Retina (tissue), 1 donor: Measurements from ENCODE around the gene DISC1.
"Not testable (repeated sequence)": the region's sequence is repeated elsewhere in the genome, so short reads cannot be mapped to it uniquely, and the experiment has no call there.

Source experiments
- DNase-seq: peaks from one replicate; pipeline ENCODE4 v3.0.0-alpha.2; 2016

The DISC1 gene

DNA sequence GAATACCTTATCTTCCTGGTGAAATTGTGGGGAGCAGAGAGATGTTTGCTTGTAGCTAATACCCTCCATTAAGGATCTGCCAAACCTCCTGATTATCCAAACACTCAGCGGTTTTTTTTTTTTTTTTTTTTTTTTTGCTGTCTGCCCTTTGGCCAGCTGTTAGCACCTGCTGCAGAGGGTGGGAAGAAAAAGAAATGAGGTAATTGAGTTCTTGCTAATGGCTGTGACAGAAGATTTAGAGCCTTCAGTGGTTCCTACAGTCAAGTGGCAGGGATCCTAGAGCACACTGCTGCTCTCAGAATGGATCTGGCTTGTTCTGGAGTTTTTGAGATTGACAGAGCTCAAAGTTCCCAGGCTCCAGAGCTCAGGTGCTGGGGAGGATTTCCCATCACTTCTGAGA lies 342.5 kb downstream of the DISC1 start:
- DNase-seq: no peak

DNA sequence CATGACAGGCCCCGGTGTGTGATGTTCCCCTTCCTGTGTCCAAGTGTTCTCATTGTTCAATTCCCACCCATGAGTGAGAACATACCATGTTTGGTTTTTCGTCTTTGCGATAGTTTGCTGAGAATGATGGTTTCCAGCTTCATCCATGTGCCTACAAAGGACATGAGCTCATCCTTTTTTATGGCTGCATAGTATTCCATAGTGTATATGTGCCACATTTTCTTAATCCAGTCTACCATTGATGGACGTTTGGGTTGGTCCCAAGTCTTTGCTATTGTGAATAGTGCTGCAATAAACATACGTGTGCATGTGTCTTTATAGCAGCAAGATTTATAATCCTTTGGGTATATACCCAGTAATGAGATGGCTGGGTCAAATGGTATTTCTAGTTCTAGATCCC lies 343.2 kb downstream of the DISC1 start:
- not testable (repeated sequence) for DNase-seq

DNA sequence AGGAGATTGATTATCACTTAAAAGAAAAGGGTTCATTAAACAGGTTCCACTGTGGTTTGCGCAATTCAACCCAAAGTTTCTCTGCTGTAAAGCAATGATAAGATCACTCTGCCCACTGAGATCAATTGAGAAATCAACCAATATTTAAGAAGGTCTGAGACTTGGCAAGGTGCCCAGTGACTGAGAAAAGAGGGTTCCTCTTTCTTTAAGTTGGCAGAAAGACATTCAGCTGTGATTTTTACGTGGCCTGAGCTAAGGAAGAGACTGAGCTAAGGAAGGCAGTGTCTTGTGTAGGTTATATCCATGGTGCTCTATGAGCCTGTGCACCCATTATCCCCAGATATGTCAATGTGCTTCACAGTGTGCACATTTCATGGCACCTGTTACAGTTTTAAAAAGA lies 344.1 kb downstream of the DISC1 start:
- no peak for DNase-seq

DNA sequence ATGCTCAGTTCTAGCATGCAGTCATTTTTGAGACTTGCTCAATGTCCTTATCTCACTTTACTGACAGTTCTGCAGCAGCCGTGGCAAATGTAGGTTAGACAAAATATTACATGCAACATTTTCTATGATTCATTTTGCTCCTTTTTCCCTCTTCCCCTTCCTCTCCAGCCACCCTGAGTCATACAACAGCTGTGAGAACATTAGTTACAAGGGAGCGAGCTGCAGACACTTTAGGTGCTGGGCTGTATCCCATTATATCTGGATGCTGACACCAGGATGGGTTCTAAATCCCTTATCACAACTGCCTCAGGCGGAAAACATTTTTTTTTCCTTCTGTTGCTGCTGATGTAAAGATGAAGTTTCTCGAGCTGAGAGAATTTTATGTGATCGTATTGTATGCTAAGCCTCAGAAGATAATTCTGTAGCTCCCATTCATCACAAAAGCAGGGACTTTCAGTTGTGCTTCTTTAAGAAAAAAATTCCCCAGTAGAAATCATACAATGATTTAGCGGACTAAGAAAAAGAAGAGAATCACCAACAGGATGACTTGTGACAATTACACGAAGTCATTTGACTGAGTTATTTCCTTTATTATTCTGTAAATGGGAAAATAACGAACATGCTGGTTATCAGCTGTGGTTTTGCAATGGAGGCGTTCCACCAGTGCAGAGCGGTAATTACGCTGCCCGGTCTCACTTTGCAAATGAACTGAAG lies 345.0 kb downstream of the DISC1 start:
- peak; percentile 35 for DNase-seq

DNA sequence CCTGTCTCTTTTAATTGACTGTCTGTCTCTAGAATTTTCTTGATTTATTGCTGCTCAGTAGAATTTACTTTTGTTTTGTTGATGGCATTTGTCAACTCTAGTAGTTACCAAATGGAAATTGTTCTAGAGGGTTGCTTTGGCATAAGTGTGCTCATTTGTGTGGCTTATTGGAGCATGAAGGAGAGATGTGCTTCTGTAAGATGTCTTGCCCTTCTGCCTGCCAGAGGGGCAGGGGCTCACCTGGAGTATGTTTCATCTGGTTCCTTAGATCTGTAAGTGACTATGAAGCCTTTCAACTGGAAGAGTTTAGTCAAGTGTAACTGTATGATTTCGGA lies 345.5 kb downstream of the DISC1 start:
- no peak for DNase-seq

DNA sequence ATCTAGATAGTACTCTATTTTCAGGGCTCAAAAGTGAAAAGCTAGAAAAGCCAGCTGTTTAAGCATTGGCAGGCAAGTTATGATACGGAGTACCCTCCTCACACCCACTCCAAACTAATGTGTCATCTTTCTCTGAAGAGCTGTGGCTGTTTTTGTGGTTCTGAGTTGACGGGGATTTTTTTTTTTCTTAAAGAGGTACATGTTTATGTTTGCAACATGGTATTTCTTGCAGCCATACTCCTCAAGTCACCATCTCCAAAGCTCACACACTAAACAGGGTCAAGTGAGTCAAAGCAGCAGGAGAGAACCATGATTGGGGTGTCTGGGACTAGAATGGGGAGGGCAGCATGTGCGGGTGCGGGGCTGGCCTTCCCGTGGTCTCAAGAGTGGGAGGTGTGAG lies 347.2 kb downstream of the DISC1 start:
- no peak for DNase-seq

DNA sequence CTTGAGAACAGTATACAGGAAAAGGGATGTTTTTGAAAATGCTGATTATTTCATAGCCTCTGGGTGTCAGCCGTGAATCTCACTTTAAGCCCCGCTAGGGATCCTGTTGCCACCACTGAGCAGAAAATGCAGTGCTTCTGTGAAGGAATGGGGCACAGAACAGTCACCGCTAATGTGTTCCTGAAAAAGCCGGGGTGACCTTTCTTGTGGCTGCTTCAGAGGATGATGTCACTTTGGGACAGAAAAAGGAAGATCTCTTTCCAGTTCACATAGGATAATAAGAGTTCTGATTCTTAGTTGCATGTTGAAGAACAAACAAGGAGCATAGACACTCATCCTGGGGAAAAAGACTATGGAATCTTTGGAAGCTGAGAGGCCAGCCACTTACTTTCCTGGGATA lies 349.6 kb downstream of the DISC1 start:
- no peak for DNase-seq

DNA sequence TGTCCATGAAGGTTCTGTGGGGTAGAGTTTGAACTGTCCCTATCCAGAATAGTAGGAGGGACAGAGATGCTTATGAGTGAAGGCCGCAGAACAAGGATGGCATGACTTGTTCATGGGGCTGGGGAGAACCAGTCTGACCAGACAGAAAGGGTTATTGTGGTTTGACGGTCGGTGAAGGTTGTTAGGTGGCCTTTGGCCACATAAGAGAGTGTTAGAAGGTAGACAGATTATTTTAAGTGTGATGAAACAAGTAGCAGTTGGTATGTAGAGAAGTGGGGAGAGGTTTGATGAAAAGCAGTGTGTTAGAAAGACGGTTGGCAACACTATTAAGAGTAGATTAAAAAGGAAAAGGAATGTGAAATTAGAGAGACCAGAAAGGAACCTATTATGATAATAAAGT lies 355.1 kb downstream of the DISC1 start:
- DNase-seq: no peak

DNA sequence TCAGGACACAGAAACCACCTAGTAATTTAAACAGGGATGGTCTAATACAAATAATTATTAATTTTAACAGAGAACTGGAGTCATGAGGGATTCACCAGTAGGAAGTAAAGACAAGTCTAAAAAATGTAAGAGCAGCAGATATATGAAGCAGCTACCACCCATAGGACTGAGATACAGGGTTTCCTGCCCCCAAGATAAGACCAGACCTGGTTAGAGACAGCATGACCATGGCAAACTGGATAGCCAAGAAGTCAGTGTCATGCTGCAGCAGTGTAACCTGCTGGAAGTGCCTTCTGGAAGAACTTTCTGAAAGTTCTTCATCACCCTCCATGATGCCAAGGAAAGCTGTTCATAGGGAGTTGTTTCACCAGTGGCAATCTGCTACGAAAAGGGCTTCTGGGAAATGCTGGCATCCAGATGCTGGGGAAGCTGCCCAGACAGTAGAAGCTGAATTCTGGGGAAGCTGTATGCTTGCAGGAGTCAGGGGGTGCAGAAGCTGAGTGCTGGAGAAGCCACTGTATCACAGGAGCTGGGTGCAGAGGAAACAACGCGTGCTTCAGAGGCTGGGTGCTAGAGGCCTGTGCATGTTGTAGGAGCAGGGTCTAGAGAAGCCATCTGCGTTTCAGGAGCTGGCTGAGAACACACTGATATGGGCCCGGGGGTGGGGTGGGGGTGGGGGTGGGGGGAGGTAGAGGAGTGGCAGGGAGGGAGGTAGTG lies 356.4 kb downstream of the DISC1 start:
- no peak for DNase-seq

DNA sequence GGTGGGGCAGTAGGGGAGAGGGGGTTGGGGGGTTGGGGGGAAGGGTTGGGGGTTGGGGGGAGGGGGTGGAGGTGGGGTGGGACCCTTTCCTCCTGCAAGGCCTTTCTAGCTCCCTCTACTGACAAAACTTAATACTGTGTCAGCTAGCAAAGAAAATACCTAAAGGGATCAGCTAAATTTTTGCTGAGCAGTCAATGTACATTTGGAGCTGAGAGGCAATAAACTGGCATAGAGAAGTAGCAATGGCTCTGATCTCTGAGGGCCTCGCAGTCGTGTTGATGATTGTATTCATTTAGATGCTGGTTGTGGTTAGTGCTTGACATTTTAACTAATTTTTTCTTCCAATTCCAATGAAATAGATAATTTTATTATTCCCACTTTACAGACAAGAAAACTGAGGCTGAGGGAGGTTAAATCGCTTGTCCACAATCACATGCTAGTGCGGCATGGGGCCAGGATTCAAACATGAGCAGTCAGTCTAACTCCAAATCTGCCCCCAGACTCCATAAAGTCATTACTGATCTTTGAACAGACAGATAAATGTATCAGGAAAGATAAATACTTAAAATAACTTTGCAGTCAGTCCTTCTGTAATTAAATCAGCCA lies 357.1 kb downstream of the DISC1 start:
- DNase-seq: no peak

DNA sequence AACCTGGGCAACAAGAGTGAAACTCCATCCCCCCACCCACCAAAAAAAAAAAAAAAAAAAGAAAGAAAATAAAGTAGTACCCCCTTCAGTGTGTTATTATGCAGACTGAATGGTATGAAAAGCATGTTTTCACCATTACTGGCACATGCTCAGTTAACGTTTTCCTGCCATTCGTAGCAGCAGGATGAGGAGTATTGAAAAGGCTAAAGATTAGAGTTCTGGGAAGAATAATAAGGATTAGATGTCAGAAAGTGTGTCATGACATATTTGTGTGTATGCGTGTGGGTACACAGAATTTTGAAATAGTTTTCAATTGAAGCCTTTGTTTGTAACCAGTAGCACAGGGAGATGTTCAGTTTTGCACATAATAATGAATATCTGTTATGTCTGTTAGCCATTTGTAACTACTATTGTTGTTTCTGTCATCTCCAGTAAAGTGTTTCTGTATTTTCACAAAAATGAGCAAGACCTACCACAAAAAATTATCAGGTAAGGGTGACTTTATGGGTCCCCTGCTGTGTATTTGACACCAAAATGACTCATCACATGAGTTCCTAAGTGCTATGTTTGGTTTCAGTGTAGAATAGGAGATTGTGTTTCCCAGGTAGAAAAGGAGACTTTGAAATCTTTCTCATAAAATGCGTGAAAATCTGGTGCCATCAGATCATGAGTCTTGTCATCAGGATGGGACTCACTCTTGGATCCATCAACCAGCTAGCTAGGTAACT lies 358.9 kb downstream of the DISC1 start:
- no peak for DNase-seq

DNA sequence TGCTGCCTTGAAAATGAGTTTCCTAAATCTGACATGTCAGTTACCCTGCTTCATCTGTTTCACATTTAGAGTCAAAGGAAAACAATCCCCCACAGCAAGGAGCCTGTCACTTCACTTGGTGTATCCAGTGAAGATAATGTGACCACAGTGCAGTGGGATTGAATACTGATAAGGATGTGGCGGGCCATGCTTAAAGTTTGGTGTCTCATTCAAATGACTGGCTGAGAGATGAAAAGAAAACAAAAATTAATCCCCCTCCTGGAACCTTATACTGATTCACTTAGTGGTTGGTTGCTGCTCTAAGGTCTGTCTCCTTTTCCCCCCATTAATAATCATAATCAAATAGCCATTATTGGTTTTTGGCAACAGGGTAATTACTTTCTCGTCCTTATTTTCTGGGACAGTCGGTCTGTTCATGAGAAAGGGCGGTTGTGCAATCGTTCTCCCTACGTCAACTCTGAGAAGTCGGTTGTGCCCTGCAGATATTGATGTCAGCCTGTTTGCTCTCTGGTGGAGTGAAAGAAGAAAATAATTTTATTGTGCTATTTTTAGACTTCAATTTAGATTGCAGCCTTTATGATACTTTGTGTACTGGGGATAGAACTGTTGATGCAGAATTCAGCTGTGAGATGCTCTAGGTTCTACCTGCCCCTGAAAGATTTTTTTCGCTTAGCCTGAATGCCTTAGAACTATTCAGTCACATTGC lies 360.2 kb downstream of the DISC1 start:
- DNase-seq: peak; percentile 9

DNA sequence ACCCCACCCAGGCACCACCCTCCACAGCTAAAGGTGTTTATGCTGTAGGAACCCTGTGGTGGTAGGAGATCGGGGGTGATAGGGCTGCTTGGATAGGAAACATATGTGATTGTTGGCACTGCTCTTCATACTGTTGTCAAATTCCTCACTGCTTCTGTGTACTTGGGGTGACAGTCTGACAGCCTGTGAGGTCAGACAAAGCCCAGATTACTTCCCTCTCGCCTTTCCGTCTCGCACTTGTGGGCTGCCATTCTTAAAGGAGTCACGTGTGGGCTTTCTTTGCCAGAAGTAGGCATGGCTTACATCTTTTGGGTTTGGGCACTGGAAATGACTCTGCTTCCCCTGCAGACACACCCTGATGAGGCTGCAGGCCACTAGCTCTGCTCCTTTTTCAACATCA lies 363.8 kb downstream of the DISC1 start:
- DNase-seq: no peak

DNA sequence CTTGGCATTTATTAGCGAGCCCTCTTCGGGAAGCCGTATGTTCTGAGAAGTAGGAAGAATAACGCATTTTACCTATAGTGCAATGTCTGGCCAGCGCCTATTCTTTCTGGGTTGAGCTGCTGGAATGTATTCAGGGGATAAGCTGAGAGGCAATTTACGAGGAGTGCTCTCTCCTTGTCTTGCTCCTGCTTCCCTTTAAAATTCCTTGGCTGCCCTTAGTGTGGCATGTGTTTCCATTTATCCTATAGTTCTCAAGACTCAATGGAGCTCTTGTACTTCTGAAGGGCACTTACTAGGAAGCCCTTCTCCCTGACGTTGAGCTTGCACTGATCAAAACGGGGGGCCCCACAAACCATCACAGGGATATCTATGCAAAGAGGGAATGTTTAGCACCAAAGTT lies 364.6 kb downstream of the DISC1 start:
- DNase-seq: no peak

DNA sequence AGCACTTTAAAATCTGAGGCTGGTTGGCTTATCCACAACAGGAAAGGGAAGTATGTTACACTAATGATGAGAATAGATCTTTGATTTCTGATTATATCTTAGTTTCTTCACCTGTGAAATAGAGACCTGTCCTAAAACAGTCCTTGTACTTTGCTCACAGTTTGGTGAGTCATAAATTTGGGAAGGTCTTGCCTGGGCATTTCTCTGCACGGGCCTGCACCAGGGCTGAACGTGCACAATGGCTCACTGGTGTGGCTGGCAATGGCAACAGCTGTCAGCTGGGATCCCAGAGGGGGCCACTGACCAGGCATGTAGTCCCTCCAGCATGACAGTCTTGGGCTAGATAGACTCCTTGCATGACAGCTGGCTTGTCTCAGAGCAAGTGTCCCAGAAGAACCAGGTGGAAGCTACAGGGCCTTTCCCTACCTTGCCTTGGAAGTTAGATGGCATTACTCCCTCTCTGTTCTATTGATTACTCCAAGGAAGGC lies 367.4 kb downstream of the DISC1 start:
- no peak for DNase-seq

DNA sequence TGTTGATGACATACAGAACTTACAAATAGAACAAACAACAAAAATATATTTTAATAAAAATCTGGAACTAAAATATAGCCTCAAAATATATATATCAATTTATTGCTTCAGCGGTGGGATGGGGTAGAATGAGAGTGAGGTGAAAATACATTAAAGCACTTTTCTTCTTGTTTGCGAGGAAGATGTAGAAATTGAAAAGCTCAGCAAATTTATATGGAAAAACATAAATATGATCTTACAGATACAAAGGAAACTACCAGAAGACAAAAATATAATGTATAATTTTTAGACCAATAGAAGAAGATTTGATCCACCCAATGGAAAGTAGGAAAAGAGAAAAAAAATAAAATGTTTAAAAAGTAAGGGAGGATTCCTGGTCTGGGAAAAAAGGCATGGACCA lies 372.2 kb downstream of the DISC1 start:
- DNase-seq: no peak

DNA sequence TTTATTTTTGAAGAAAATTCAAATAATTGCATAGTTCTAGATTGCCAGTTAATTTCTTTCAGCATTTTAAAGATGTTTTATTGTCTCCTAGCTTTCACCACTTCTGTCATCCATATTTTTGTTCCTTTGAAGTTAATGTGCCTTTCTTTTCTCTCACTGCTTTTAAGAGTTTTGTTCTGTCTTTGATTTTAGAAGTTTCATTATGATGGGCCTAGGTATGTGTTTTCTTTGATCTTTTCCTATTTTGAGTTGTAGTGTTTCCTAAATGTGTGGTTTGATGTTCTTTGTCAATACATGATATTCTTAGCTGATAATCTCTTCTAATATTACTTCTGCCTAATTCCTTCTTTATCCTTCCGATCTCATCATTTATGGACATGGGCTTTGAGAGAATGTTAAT lies 378.7 kb downstream of the DISC1 start:
- DNase-seq: no peak

DNA sequence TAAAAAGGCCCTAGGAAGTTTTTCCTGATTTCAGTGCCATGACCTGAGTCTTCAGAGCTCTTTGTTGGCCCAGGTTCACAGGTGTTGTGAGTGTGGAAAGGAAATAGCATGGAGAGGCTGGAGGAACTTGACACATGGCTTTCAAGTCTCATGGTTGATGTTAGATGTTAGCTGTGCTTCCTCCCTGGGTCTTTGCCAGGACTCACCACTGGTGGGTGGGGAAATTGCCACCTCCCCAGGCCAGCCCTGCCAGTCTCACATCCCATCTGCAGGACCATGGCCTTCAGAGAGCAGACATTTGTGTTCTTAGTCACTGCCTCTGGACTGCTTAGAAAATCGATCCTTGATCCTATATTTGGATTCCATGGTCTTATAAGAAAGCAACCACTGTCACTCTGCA lies 383.2 kb downstream of the DISC1 start:
- DNase-seq: no peak

DNA sequence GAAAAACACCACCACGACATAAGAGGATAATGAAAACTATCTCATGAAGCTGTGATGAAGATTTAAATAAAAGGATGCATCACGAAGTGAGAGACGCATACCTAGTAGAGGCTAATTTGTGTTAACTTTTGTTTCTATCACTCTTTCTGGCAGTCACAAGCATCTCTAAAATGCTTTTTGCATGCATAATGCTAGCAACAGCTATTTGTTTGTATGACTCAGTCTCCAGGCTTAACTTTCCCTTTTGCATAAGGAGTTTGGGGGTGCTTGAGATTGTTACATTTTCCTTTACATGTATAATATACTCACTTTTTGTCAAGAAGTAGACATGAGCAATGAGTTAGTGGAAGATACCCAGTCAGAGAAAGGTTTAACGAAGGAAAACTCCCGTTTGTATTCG lies 385.4 kb downstream of the DISC1 start:
- no peak for DNase-seq

DNA sequence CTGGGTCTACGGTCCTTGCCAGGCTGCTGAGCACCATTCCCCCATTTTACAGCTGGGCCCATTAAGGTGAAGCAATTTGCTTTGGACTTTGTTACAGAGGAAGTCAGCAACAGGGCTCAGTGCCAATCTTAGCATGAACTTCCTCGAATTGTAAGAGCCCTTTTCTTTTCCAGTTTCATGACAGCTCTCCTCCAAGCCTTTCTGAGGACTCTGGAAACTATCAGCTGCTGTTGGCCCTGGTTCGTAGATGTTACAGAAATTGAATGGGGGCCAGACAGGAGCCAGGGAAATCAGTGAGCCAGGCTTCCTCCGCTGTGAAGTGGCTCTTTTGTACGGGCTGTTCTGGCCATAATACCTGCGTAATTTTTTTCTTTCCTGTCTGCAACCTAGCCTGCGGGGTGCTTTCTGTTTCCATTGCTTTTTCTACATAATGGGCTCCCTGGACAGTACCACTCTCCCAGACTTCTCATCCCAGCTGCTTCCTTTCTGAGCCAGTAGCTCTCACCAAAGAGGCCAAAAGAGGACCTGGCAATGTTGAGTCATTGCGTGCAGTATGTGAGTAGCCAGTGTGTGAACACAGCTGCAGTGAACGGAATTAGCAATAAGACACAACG lies 386.3 kb downstream of the DISC1 start:
- DNase-seq: no peak

DNA sequence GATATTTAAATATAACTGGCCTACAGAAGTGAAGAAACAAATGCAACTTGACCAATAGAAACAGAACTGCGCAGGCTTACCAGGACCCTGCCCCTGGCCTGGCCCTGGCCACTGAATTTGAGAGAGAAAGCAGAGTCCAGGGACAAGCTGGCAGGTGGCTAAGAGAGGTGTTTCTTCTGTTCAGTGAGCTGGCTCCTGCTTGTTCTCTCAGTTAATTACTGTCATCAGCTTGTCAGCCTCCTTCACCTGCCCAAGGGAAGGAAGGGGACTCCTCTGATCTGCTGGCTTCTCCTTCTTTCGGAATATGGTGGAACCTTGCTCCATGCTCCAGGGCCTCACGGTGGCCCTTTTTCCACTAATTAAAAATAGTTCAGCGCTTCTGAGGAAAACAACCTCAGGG lies 388.4 kb downstream of the DISC1 start:
- DNase-seq: no peak

DNA sequence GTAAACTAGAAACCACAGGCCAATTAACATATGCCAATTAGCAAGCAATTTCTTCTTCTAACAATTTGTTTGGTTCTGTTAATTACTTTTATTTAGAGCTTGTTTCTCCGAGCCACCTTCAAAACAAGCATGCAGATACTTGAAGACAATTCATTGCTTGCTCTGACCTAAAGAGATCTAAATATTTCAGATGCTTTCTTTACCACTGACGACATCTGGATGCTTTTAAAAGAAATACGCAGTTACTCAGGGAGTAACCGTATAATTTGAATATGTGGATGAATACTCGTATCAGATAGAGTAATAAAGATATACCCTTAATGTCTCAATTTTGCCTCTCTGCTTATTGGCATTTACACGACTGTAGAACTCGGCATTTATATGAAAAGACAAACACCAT lies 390.0 kb downstream of the DISC1 start:
- DNase-seq: no peak

DNA sequence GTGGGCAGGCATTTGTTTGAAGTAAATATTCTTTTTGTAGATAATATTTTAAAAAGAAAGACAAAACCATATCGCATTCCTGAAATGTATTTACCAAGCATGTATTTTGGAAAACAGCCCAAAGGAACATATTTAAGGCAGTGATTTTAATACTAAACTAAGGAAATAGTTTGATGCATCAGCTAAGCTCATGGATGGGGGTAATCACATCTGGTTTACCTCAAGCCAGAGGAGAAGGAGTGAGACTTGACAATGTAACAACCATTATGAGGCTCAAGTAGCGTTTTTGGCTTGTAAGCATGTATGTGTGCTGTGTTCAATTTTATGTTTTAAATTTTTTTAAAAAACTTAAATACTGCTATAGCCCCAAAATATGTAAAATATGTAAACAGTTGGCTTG lies 390.5 kb downstream of the DISC1 start:
- no peak for DNase-seq
